HCT116 (cell line): ENCODE data around the gene ATP6V0D1. TPM values are rescaled to one million over a fixed set of nuclear protein-coding genes. Genes with fewer than 3 reads are reported as not detected.

ENCODE experiments used
- ATAC-seq: fragments of 200-7000 bp; cut with Tn5 transposase; 2 replicates; pipeline ENCODE4 v1.9.1; 2020; ENCODE audit warnings: mild to moderate bottlenecking, moderate library complexity
- BruUV-seq: library from RNA; stranded (reverse); fragments of 400-500 nt; replicated peaks from 2 replicates; lab custom pipeline; 2021; lab: Mats Ljungman, UMichigan
- CTCF ChIA-PET: fragments of 300-600 bp; sonication (Branson Sonifier 250); formaldehyde crosslinking; loops from one replicate; lab custom pipeline; 2021; ENCODE audit warnings: antibody characterized with exemption; lab: Charles Lee
- POLR2A ChIA-PET: fragments of 300-600, 350-600 bp; sonication (Branson Sonifier 250); formaldehyde crosslinking; loops from one replicate; lab custom pipeline; 2021; ENCODE audit warnings: antibody characterized with exemption; lab: Charles Lee
- RAD21 ChIA-PET, 2 experiments: fragments of 300-600 bp; sonication (Branson Sonifier 250); formaldehyde crosslinking; loops; one replicate each; lab custom pipeline; 2023; ENCODE audit warnings: low total read pairs in 2 of 2; ENCODE audit not compliant: uncharacterized antibody in 2 of 2, unreplicated experiment in 2 of 2, low non-redundant PET in 1 of 2; lab: Charles Lee
- DNase-seq: peaks from one replicate; pipeline ENCODE4 v3.0.0-alpha.2; 2010; ENCODE audit warnings: low read depth, low spot score
- H2AFZ ChIP-seq: fragments of 200-600 bp; shearing (Covaris generic), sonication (generic); 2 replicates; pipeline ENCODE4 v1.6.1; 2017; ENCODE audit warnings: low read depth, mixed run types, mixed read lengths, antibody characterized with exemption, low read length; ENCODE audit not compliant: poor library complexity, severe bottlenecking
- H3K27ac ChIP-seq: 2 replicates; pipeline ENCODE4 v1.5.1; 2012; ENCODE audit warnings: low read depth, low read length
- H3K27me3 ChIP-seq: fragments of 200-600 bp; sonication (generic); 2 replicates; pipeline ENCODE4 v1.6.1; 2016; ENCODE audit warnings: mixed run types, low read length, mixed read lengths; ENCODE audit not compliant: insufficient read depth
- H3K36me3 ChIP-seq, 2 experiments: fragments of 200-500 bp in 1 of 2; fragments of 200-600 bp in 1 of 2; sonication (Bioruptor generic) in 1 of 2; sonication (generic) in 1 of 2; 2 replicates each; pipeline versions ENCODE4 v1.5.1 to v1.6.1; 2014 to 2016; ENCODE audit warnings: low read length in 2 of 2, inconsistent platforms in 1 of 2, mixed read lengths in 1 of 2, mixed run types in 1 of 2; ENCODE audit not compliant: insufficient read depth in 2 of 2, control insufficient read depth in 1 of 2
- H3K4me1 ChIP-seq, 2 experiments: fragments of 200-600 bp in 1 of 2; sonication (generic) in 1 of 2; 2 replicates each; pipeline versions ENCODE4 v1.5.1 to v1.6.1; 2012 to 2017; ENCODE audit warnings: low read length in 2 of 2, inconsistent platforms in 1 of 2, mild to moderate bottlenecking in 1 of 2, mixed read lengths in 1 of 2, mixed run types in 1 of 2, moderate library complexity in 1 of 2; ENCODE audit not compliant: insufficient read depth in 2 of 2, control insufficient read depth in 1 of 2
- H3K4me2 ChIP-seq: fragments of 200-600 bp; sonication (generic); 2 replicates; pipeline ENCODE4 v1.6.1; 2017; ENCODE audit warnings: mixed run types, low read length, mixed read lengths
- H3K4me3 ChIP-seq, 2 experiments: fragments of 200-600 bp in 1 of 2; sonication (generic) in 1 of 2; replicated peaks in 1 of 2; 2 replicates each; pipeline ENCODE4 v1.5.1; 2011 to 2016; ENCODE audit warnings: low read length in 2 of 2, control low read depth in 1 of 2, low read depth in 1 of 2, mild to moderate bottlenecking in 1 of 2, mixed read lengths in 1 of 2, mixed run types in 1 of 2
- H3K79me2 ChIP-seq: fragments of 200-600 bp; sonication (generic); 2 replicates; pipeline ENCODE4 v1.6.1; 2017; ENCODE audit warnings: mild to moderate bottlenecking, mixed run types, low read length, moderate library complexity, mixed read lengths; ENCODE audit not compliant: insufficient read depth
- H3K9ac ChIP-seq: fragments of 200-600 bp; sonication (generic); 2 replicates; pipeline ENCODE4 v1.6.1; 2016; ENCODE audit warnings: low read length, mixed read lengths
- H3K9me2 ChIP-seq: fragments of 200-600 bp; sonication (generic), shearing (Covaris generic); 2 replicates; pipeline ENCODE4 v1.6.1; 2017; ENCODE audit warnings: mixed run types, mild to moderate bottlenecking, moderate library complexity; ENCODE audit not compliant: insufficient read depth
- H3K9me3 ChIP-seq, 2 experiments: fragments of 200-500 bp in 1 of 2; fragments of 200-600 bp in 1 of 2; sonication (Bioruptor generic) in 1 of 2; sonication (generic) in 1 of 2; 2 replicates each; pipeline ENCODE4 v1.6.1; 2014 to 2017; ENCODE audit warnings: low read length in 2 of 2, mixed read lengths in 2 of 2, inconsistent platforms in 1 of 2, low read depth in 1 of 2, mild to moderate bottlenecking in 1 of 2, mixed run types in 1 of 2, moderate library complexity in 1 of 2; ENCODE audit not compliant: control insufficient read depth in 1 of 2, insufficient read depth in 1 of 2
- H4K20me1 ChIP-seq: fragments of 200-600 bp; sonication (generic), shearing (Covaris generic); 2 replicates; pipeline ENCODE4 v1.6.1; 2017; ENCODE audit warnings: mixed run types, mild to moderate bottlenecking, moderate library complexity; ENCODE audit not compliant: insufficient read depth
- CBX3 ChIP-seq: IDR thresholded peaks from 2 replicates; pipeline ENCODE4 v1.6.1; 2012; ENCODE audit warnings: low read depth
- EGR1 ChIP-seq: IDR thresholded peaks from 2 replicates; pipeline ENCODE4 v1.6.1; 2012; ENCODE audit warnings: low read depth
- JUND ChIP-seq: IDR thresholded peaks from 2 replicates; pipeline ENCODE4 v1.6.1; 2012
- POLR2A ChIP-seq: IDR thresholded peaks from 2 replicates; pipeline ENCODE4 v1.7.0; 2011; ENCODE audit warnings: borderline replicate concordance; ENCODE audit not compliant: insufficient read depth, insufficient read length; ENCODE audit errors: extremely low read depth
- SIN3A ChIP-seq: IDR thresholded peaks from 2 replicates; pipeline ENCODE4 v1.6.1; 2012; ENCODE audit warnings: low read depth
- SP1 ChIP-seq: IDR thresholded peaks from 2 replicates; pipeline ENCODE4 v1.6.1; 2012; ENCODE audit warnings: low read depth
- SRF ChIP-seq: IDR thresholded peaks from 2 replicates; pipeline ENCODE4 v1.6.1; 2012; ENCODE audit warnings: low read depth
- YY1 ChIP-seq: IDR thresholded peaks from 2 replicates; pipeline ENCODE4 v1.6.1; 2011; ENCODE audit warnings: low read length, low read depth, moderate library complexity, mild to moderate bottlenecking; ENCODE audit not compliant: insufficient replicate concordance; ENCODE audit errors: extremely low read depth
- intact Hi-C: fragments of 100-400 bp; cut with micrococcal nuclease; formaldehyde crosslinking; loops from 2 replicates; pipeline ENCODE4 v1.10.0; 2022
- total RNA-seq: library from RNA; stranded (reverse); gene quantifications from one replicate; pipeline ENCODE4 v1.2.1, GENCODE V29; 2021; ENCODE audit not compliant: unreplicated experiment
- TF ChIP-seq, protein P1 (sequence below), 3 experiments: fragments of 200-600 bp in 1 of 3; sonication (generic) in 1 of 3; IDR thresholded peaks in 2 of 3; conservative IDR thresholded peaks in 1 of 3; 2 replicates each; pipeline ENCODE4 v1.5.1; 2012 to 2017; ENCODE audit warnings: low read depth in 2 of 3, low read length in 2 of 3, antibody characterized with exemption in 1 of 3, borderline replicate concordance in 1 of 3, control low read depth in 1 of 3, mild to moderate bottlenecking in 1 of 3, mixed read lengths in 1 of 3, mixed run types in 1 of 3, moderate library complexity in 1 of 3; ENCODE audit not compliant: insufficient read depth in 1 of 3
- TF ChIP-seq, protein P2 (sequence below): IDR thresholded peaks from 2 replicates; pipeline ENCODE4 v1.6.1; 2012; ENCODE audit warnings: low read depth
- TF ChIP-seq, protein P3 (sequence below): IDR thresholded peaks from 2 replicates; pipeline ENCODE4 v1.6.1; 2011; ENCODE audit warnings: mild to moderate bottlenecking, low read length, moderate library complexity; ENCODE audit not compliant: insufficient replicate concordance; ENCODE audit errors: extremely low read depth

ATP6V0D1 gene
- total RNA-seq, 1 experiment from 2014 or later = 36.6 TPM

DNA sequence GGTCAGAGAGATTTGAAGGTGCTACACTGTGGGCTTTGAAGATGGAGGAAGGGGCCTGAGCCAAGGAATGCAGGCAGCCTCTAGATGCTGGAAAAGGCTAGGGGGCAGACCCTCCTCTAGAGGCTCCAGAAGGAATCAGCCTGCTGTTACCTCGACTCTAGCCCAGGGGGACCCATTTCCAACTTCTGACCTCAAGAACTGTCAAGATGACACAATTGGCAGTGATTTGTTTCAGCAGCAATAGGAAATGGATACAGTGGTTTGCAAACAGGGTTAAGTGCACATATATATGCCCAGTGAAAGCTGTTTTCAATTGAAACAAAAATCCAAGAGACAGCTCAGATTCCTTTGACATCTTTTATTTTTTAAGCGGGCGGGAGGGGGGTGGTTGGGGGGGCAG, 61.0 kb downstream of the ATP6V0D1 start:
- no peaks in the 10 kb centered on the region for H3K27me3 ChIP-seq
- H3K9ac ChIP-seq = no peak overlapping the region
- TF ChIP-seq CBX3 (no peak), SP1 (no peak), EGR1 (no peak), SRF (no peak), YY1 (no peak), JUND (no peak)
- TF ChIP-seq, protein P1, sequence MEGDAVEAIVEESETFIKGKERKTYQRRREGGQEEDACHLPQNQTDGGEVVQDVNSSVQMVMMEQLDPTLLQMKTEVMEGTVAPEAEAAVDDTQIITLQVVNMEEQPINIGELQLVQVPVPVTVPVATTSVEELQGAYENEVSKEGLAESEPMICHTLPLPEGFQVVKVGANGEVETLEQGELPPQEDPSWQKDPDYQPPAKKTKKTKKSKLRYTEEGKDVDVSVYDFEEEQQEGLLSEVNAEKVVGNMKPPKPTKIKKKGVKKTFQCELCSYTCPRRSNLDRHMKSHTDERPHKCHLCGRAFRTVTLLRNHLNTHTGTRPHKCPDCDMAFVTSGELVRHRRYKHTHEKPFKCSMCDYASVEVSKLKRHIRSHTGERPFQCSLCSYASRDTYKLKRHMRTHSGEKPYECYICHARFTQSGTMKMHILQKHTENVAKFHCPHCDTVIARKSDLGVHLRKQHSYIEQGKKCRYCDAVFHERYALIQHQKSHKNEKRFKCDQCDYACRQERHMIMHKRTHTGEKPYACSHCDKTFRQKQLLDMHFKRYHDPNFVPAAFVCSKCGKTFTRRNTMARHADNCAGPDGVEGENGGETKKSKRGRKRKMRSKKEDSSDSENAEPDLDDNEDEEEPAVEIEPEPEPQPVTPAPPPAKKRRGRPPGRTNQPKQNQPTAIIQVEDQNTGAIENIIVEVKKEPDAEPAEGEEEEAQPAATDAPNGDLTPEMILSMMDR (IDR thresholded peaks at IDR 0.05 in 2 of 3, conservative IDR thresholded peaks at IDR 0.05 in 1 of 3; ENCODE audit: borderline replicate concordance in 1 of 3, insufficient read depth in 1 of 3, low read depth in 2 of 3, low read length in 2 of 3) = 0 out of 6 replicates have a peak, but pooled peaks of 1 of the 3 experiments have one; percentile 9
- CTCF ChIA-PET = no interaction called here
- no peak overlapping the region for H3K4me2 ChIP-seq
- no peak overlapping the region for H3K4me3 ChIP-seq
- intact Hi-C loops = loop anchor here (5.0 kb wide), 1 partner anchor 173 kb away; the partner anchor contains the start of genes FHOD1 and SLC9A5
- no TSS peak for BruUV-seq
- no peak overlapping the region for H3K27ac ChIP-seq
- no peaks in the 10 kb centered on the region for H3K36me3 ChIP-seq
- no peak overlapping the region for H2AFZ ChIP-seq
- H4K20me1 ChIP-seq = no peaks in the 10 kb centered on the region
- H3K9me2 ChIP-seq = no peaks in the 10 kb centered on the region
- DNase-seq (no peak), ATAC-seq (no peak)
- no peaks in the 10 kb centered on the region for H3K79me2 ChIP-seq
- H3K9me3 ChIP-seq = no peaks in the 10 kb centered on the region
- peaks cover 10 to 19% of the 10 kb centered on the region in 2 experiments; a peak in 3 of 4 replicates for H3K4me1 ChIP-seq
- RAD21 ChIA-PET = interaction anchor here in 1 of 2 experiments (0.5 kb wide), 1 partner anchor 46 kb away, joined by 4 read pairs; no protein-coding TSS in a partner anchor
- POLR2A ChIA-PET = no interaction called here

DNA sequence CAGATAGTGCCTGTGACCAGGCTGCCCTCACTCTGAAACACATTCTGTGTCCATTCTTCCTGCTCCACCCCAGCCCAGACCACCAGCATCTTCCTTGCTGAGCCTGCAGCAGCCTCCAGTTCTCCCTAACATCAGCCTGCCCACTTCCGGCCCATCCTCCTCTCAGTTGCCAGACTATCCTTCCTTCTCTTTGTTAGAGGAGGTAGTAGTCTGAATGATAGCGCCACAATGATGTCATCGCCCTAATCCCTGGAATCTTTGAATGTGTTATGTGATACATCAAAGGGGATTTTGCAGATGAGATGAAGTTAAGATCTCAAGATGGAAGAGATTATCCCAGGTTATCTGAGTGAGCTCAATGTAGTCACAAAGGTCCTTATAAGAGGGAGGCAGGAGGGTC, 61.5 kb downstream of the ATP6V0D1 start:
- Histone ChIP-seq H3K79me2 (no peaks in the 10 kb centered on the region), H3K4me3 (no peak overlapping the region), H3K9ac (no peak overlapping the region), H3K4me2 (no peak overlapping the region), H3K9me3 (no peaks in the 10 kb centered on the region), H2AFZ (no peak overlapping the region), H3K4me1 (peaks cover 10 to 19% of the 10 kb centered on the region in 2 experiments; a peak in 3 of 4 replicates), H3K9me2 (no peaks in the 10 kb centered on the region), H4K20me1 (no peaks in the 10 kb centered on the region), H3K36me3 (no peaks in the 10 kb centered on the region), H3K27ac (no peak overlapping the region), H3K27me3 (no peaks in the 10 kb centered on the region)
- CTCF ChIA-PET = no interaction called here
- POLR2A ChIA-PET = no interaction called here
- BruUV-seq = no TSS peak
- ATAC-seq = no peak
- intact Hi-C loops = loop anchor here (5.0 kb wide), 1 partner anchor 172 kb away; the partner anchor contains the start of genes FHOD1 and SLC9A5
- RAD21 ChIA-PET = interaction anchor here in 1 of 2 experiments (0.5 kb wide), 1 partner anchor 47 kb away, joined by 4 read pairs; no protein-coding TSS in a partner anchor
- no peak for DNase-seq
- TF ChIP-seq CBX3 = no peak
- TF ChIP-seq POLR2A = no peak
- TF ChIP-seq SIN3A = no peak
- TF ChIP-seq, protein P2, sequence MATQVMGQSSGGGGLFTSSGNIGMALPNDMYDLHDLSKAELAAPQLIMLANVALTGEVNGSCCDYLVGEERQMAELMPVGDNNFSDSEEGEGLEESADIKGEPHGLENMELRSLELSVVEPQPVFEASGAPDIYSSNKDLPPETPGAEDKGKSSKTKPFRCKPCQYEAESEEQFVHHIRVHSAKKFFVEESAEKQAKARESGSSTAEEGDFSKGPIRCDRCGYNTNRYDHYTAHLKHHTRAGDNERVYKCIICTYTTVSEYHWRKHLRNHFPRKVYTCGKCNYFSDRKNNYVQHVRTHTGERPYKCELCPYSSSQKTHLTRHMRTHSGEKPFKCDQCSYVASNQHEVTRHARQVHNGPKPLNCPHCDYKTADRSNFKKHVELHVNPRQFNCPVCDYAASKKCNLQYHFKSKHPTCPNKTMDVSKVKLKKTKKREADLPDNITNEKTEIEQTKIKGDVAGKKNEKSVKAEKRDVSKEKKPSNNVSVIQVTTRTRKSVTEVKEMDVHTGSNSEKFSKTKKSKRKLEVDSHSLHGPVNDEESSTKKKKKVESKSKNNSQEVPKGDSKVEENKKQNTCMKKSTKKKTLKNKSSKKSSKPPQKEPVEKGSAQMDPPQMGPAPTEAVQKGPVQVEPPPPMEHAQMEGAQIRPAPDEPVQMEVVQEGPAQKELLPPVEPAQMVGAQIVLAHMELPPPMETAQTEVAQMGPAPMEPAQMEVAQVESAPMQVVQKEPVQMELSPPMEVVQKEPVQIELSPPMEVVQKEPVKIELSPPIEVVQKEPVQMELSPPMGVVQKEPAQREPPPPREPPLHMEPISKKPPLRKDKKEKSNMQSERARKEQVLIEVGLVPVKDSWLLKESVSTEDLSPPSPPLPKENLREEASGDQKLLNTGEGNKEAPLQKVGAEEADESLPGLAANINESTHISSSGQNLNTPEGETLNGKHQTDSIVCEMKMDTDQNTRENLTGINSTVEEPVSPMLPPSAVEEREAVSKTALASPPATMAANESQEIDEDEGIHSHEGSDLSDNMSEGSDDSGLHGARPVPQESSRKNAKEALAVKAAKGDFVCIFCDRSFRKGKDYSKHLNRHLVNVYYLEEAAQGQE = no peak
- TF ChIP-seq, protein P3, sequence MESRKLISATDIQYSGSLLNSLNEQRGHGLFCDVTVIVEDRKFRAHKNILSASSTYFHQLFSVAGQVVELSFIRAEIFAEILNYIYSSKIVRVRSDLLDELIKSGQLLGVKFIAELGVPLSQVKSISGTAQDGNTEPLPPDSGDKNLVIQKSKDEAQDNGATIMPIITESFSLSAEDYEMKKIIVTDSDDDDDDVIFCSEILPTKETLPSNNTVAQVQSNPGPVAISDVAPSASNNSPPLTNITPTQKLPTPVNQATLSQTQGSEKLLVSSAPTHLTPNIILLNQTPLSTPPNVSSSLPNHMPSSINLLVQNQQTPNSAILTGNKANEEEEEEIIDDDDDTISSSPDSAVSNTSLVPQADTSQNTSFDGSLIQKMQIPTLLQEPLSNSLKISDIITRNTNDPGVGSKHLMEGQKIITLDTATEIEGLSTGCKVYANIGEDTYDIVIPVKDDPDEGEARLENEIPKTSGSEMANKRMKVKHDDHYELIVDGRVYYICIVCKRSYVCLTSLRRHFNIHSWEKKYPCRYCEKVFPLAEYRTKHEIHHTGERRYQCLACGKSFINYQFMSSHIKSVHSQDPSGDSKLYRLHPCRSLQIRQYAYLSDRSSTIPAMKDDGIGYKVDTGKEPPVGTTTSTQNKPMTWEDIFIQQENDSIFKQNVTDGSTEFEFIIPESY = no peak
